Fibroblast of skin of right quadriceps (primary cell): ENCODE data around the gene ADAMTS17.
"Not testable (repeated sequence)": the region's sequence is repeated elsewhere in the genome, so short reads cannot be mapped to it uniquely, and the experiment has no call there.

ENCODE experiments used
- DNase-seq: peaks from one replicate; pipeline ENCODE4 v3.0.0-alpha.2; 2013

The ADAMTS17 gene

DNA sequence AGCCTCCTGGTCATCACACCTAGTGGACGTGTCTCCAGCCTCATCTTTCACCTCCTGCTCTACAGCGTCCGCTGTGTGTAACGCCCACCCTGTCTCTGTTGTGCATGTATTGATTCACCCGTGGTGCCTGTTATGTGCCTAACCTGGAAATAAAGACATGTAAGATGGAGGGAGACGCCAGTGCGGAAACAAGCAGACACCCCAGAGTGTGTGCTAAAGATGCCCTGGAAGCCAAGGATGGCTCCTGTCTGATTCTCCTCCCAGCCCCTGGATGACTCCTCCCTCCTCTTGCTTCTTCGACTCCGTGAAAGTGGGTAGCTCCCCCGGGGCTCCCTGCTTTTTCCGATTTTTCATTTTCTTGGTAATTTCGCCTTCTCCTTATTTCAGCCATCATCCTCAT, 241.8 kb downstream of the ADAMTS17 start:
- no peak for DNase-seq

GRCh38 chr15:100098705-100099104, 243.1 kb downstream of the ADAMTS17 start:
- DNase-seq: no peak

GRCh38 chr15:100097342-100098127, 244.2 kb downstream of the ADAMTS17 start:
- DNase-seq: no peak

DNA sequence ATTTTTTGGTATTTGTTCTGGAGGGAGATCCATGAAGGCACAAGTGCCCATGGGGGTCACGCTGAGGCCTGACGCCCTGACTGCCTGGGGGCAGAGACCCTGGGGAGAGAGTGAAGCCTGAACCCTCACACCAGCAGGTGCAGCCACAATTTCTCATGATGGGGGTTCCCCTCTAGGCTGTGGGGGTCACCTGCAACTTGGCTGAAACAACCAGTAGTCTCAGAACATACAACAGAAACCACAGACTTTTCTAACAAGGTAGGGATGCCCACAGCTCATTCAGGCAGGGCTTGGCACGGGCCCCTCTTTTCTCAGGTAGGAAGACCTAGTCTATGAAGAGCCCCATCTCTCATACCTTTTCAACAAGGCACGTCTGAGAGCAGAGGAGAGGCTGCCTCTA, 245.1 kb downstream of the ADAMTS17 start:
- DNase-seq: no peak

DNA sequence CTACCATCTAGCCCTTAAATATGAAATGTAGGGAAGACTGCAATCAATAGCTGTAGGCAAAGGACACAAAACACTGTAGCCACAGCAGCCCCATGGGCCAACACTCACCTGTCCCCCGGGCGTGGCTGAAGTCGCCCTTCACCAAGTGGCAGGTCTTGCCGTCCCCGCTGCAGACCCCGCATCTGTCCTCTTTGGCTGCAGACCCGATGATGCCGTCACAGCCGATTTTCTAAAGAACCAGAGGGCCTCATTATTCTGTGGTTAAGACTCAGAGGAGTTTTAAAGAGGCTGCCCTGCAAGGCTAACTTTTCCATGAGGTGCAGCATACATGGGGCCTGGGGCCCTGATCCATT, 245.6 kb downstream of the ADAMTS17 start:
- DNase-seq: no peak

DNA sequence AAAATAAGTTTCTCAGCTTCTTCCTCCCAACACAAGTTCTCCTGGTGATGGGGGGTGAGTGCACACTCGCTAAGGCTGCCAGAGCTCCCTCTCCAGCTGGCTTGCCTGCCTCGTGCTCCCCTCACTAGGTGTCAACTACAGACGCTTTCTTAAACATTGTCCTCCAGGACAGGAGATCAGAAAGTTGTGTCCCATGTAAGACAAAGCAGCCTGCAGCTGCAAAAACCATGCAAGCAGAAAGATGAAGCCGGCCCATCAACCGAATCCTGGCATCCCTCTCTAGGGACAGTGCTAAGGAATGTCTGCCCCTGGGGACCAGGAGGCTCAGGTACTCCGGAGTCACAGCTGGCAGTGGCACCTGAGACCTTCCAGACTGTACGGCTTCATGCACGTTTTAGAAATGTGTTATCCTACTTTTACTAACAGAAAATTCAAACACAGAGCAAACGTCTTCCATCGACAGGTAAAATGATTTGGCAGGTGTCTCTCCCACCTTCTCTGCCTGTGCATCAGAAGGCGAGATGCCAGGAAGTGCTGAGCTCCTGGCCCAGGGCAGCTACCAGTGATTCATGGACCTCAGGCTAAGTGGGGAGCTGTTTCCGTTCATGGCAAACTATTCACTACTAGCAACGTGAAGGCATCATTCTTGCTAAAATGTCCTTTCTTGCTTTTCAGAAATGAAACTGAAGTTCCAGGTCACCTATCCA, 246.1 kb downstream of the ADAMTS17 start:
- DNase-seq: no peak

GRCh38 chr15:100094127-100094510, 247.7 kb downstream of the ADAMTS17 start:
- DNase-seq: no peak

DNA sequence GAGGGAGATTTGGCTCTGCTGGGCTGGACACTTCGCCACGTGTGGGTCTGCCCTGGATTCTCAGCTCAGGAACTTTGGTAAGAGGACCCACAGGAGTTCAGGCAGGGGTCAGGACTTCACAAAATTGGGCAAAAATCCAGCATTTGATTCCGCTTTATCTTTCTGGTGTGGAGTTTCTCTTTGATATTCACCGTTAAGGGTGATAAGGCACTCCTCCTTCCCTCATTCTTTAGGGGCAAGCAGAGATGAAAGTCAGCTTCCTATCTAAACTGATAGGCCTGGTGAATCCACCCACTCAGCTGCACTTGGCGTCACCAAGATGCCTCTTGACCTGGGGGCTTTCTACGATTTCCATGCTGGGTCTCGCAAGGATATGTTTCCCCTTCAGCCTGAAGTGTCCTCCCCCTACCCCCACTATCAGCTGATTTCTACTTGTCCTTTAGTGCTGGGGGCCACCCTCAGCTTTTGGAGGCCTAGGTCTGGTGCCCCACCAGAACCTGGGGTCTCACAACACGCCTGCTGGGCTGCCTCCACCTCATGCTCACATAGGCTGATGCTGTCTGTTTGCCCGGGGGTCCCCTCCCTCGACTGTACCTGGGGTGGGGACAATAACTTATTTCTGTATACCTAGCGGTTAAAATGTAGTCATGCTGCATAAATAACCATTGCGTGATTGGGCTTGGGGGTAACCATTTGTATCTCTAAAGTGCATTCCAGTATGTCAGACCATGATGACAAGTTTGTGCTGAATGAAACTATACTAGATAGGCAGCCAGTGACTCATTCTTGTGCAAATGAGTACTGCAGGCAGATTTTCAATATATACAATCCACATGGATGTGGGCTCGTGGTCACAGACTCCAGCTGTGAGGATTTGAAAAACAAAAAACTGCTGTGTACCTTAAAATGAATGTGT, 248.3 kb downstream of the ADAMTS17 start:
- peak; percentile 83 for DNase-seq

DNA sequence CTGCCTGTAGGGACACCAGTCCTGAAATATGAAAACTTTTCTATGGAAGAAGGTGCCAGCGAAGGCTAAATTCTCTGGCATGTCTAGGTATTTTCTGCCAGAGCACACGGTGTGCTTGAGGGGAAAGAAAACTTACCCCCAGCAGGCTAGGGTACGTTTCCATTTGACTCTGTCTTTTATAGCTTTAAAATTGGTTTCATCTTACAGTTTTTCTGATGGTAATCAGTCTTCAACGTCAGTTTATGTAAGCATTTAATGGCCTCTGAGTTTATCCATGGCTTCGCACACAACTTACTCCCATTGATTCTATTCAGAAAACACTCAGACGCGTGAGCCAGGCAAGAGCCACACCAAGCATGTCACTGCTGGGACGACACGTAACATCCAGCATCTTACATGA, 249.7 kb downstream of the ADAMTS17 start:
- DNase-seq: no peak

DNA sequence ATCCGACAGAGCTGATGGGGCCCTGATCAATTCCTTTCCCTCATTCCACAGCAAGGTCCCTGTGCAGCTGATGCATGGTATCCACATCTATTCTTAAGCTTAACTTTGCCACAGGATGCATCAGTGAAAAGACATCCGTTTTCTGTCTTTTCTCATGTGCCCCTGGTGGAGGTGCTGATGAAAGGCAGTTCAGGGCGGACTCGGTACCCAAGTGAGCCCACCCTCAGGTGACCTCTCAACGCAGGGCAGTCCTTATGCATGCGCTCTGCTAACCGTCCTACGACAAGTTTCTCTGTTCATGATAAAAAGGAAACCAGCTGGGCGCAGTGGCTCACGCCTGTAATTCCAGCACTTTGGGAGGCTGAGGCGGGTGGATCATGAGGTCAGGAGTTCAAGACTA, 251.4 kb downstream of the ADAMTS17 start:
- DNase-seq: no peak

GRCh38 chr15:100084042-100084821, 257.5 kb downstream of the ADAMTS17 start:
- DNase-seq: not testable (repeated sequence)

DNA sequence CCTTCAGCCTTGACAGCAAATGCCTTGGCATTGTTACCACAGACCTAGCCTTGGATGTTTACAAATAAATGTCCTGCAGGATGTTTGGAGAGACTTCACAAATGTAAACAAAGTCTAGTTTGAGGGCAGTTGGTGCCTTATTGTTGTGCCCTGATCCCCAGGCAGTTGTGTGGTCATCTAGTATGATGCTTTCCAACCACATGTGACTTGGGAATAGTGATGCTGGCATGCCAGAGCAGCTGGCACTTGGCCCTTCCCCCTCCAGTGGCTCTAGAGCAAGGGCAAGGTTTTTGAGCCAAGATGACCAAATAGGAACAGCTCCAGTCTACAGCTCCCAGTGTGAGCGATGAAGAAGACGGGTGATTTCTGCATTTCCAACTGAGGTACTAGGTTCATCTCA, 258.2 kb downstream of the ADAMTS17 start:
- DNase-seq: no peak

DNA sequence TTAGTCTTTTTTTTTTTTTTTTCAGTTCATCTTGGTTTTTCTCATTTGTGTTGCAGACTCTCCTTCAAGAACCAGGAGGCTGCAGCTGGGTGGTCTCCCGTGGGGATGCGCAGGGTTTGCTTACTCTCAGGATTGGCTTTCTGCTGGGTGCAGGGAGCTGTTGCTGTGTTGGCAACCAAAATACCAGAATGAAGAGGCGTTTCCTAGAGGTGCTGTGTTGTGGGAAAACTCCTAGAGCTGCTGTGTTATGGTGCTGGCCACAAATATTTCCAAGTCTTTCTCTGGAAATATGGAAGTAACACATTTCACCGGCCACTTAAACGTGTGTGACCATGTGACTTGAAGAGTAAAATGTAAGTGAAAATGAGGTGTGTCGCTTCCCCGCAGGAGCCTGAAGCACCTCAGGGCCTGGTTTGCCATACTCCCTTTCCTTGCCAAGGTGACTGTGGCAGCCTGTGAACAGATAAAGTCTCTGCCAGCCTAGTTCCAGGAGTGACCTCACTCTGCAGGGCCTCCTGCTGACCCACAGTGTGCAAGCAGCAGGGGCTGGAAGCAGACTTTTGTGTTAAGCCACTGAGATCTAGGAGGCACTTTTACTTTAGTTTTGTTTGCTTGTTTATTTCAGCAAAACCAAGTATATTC, 258.9 kb downstream of the ADAMTS17 start:
- no peak for DNase-seq

DNA sequence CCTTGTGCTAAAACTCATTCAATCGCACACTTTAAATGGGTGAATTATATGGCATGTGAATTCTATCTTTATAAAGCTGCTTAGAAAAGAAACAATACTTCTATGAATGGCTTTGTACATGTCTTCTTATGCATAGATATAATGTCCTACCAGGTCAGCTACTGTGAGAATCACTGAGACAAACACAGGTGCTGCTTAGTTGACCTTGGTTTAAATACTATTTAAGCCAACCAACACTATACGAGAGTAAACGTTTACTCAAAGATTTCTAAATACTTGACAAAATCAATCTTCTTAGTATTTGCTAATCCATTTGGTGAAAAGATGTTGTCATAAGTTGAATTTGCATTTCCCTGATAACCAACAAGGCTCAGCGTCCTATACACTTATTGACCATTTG, 260.3 kb downstream of the ADAMTS17 start:
- no peak for DNase-seq

GRCh38 chr15:100078511-100079220, 263.1 kb downstream of the ADAMTS17 start:
- DNase-seq: no peak

DNA sequence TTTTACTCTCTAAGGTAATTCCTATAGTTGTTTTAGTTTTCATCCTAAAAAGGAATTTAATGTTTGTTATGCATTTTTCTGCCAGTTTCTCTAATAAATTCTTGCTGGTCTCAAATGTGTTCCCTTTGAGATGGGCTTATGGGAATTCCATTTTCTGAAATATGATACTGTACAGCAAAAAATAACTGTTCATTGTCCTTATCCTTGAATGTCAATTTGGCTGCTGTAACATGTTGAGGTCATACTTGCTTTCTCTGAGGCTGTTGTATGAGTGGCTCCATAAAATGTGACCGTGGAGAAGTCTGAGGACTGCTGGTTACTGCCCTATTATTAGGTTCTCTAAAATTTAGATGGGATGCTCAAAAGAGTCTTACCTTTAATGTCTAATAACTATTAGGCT, 266.5 kb downstream of the ADAMTS17 start:
- DNase-seq: no peak

DNA sequence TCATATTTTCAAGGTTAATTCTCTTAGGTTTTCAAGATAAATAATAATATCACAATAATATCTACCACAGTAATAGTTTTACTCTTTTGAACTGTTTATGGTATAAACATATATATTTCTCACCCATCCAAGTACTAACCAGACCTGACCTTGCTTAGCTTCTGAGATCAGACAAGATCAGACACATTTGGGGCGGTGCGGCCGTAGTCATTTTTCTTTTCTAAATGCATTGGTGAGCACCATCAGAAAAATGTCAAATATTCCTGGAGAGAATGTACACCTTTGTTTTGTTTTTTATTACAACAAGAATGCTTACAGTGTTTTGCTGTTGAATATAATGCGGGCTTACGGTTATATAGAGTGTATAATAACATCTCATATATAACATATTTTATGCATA, 267.8 kb downstream of the ADAMTS17 start:
- DNase-seq: no peak

GRCh38 chr15:100066521-100067280, 275.1 kb downstream of the ADAMTS17 start:
- not testable (repeated sequence) for DNase-seq

DNA sequence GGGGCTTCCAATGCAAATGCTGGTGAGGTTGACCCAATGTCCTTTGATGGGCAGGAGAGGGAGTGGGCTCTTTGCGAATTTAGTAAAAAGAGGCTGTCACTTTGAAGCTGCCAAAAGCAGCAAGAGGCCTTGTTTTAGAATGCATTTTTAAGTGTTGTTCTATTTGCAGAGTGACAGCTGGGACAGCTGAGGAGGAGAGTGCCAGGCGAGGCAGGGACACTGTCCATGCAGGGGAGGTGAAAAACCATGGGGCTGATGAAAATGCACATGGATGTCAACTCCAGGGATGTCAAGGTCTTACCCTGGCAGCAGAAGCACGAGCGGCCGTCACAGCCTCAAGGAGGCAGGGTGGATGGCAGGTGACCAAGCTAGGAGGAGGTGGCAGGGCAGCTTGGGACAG, 279.8 kb downstream of the ADAMTS17 start:
- DNase-seq: no peak

GRCh38 chr15:100060276-100060926, 281.4 kb downstream of the ADAMTS17 start:
- DNase-seq: peak; percentile 50
